ENCODE measurements around the gene BCL2.

Gene BCL2

GRCh38 chr18:63302220-63302619 lies 17.3 kb downstream of the BCL2 start:
- no peak for DNase-seq (ENCODE audit: low read depth)
- no peak overlapping the region for H3K4me3 ChIP-seq (ENCODE audit: low read depth, low read length)
- no peak for TF ChIP-seq CTCF (IDR thresholded peaks at IDR 0.05; ENCODE audit: low read depth, low read length, missing control alignments)

- no peak for DNase-seq (ENCODE audit: low read depth)
- no peak overlapping the region for H3K4me3 ChIP-seq (ENCODE audit: low read depth, low read length)
- no peak for TF ChIP-seq CTCF (IDR thresholded peaks at IDR 0.05; ENCODE audit: low read depth, low read length, missing control alignments)
Measured at GRCh38 chr18:63301434-63301833, 18.1 kb downstream of the BCL2 start.

GRCh38 chr18:63299837-63300745 lies 19.5 kb downstream of the BCL2 start:
- no peak for DNase-seq (ENCODE audit: low read depth)
- no peak for TF ChIP-seq CTCF (IDR thresholded peaks at IDR 0.05; ENCODE audit: low read depth, low read length, missing control alignments)
- no peak overlapping the region; the same call in 1 of the 2 replicates for H3K4me3 ChIP-seq (ENCODE audit: low read depth, low read length)

- no peak for TF ChIP-seq CTCF (IDR thresholded peaks at IDR 0.05; ENCODE audit: low read depth, low read length, missing control alignments)
- H3K4me3 ChIP-seq (ENCODE audit: low read depth, low read length), result no peak overlapping the region
- no peak for DNase-seq (ENCODE audit: low read depth)
Measured at GRCh38 chr18:63298400-63299365, 20.9 kb downstream of the BCL2 start.

- no peak for TF ChIP-seq CTCF (IDR thresholded peaks at IDR 0.05; ENCODE audit: low read depth, low read length, missing control alignments)
- DNase-seq (ENCODE audit: low read depth), result no peak
- H3K4me3 ChIP-seq (ENCODE audit: low read depth, low read length), result no peak overlapping the region
Measured at GRCh38 chr18:63297687-63298399, 21.7 kb downstream of the BCL2 start.

DNA sequence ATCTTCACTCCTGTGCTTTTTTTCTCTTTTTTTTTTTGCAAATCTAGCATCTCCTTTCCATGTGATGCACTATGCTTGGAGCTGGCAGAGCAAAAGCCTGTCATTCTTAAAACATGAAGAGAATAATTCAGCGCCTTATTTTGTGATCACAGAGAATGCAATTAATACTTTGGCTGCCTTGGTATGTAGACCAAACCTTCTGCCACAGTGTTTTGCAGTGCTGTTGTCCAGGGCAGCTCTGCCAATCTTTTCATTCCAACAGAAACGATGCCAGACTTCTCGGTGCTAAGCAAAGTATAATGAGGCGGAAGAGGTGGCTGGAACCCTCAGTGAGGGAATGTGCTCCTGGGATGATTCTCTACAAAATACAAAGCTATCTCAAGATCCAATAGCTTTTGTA lies 25.6 kb downstream of the BCL2 start:
- no peak for TF ChIP-seq CTCF (IDR thresholded peaks at IDR 0.05; ENCODE audit: low read depth, low read length, missing control alignments)
- DNase-seq (ENCODE audit: low read depth), result no peak
- H3K4me3 ChIP-seq (ENCODE audit: low read depth, low read length), result no peak overlapping the region

All from GM12864 (cell line).